AG04450 (cell line): ENCODE data around the gene NRK. TPM values are rescaled to one million over a fixed set of nuclear protein-coding genes. Genes with fewer than 3 reads are reported as not detected.

Source experiments
- CTCF ChIA-PET: fragments of 300-600, 350-600 bp; formaldehyde crosslinking; extraction: SDS; loops from one replicate; lab custom pipeline; 2022; ENCODE audit warnings: antibody characterized with exemption, inconsistent platforms; lab: Charles Lee
- POLR2A ChIA-PET: fragments of 350-600 bp; formaldehyde crosslinking; extraction: SDS; loops from one replicate; lab custom pipeline; 2021; ENCODE audit warnings: antibody characterized with exemption, inconsistent platforms; lab: Yijun Ruan, JAX
- DNase-seq: peaks from one replicate; pipeline ENCODE4 v3.0.0-alpha.2; 2011; ENCODE audit warnings: low read depth, low spot score
- H3K27ac ChIP-seq: one replicate; pipeline ENCODE4 v1.5.1; 2012; ENCODE audit warnings: low read depth, low read length, control low read depth
- H3K27me3 ChIP-seq: one replicate; pipeline ENCODE4 v1.6.0; 2012; ENCODE audit warnings: low read length; ENCODE audit not compliant: control insufficient read depth, insufficient read depth
- H3K4me3 ChIP-seq: 2 replicates; pipeline ENCODE4 v1.5.1; 2011; ENCODE audit warnings: mild to moderate bottlenecking, low read depth, low read length, control low read depth
- H3K9me3 ChIP-seq: 2 replicates; pipeline ENCODE4 v1.5.1; 2012; ENCODE audit warnings: low read length; ENCODE audit not compliant: control insufficient read depth, insufficient read depth
- CTCF ChIP-seq: IDR thresholded peaks from 2 replicates; pipeline ENCODE4 v1.5.1; 2011; ENCODE audit warnings: low read depth, low read length, control low read depth, inconsistent platforms
- polyA plus RNA-seq: library from polyadenylated mRNA; depleted of rRNA; stranded (reverse); fragments of >200 nt; gene quantifications from 2 replicates; pipeline ENCODE4 v1.2.3, GENCODE V29; 2011

Gene NRK
- polyA plus RNA-seq, 1 experiment: 2.8 TPM

- Histone ChIP-seq H3K27ac (no peak overlapping the region), H3K4me3 (no peak overlapping the region), H3K9me3 (no peaks in the 10 kb centered on the region), H3K27me3 (no peaks in the 10 kb centered on the region)
- TF ChIP-seq CTCF: no peak
- POLR2A ChIA-PET: no interaction called here
- DNase-seq: no peak
- CTCF ChIA-PET: no interaction called here
Measured at GRCh38 chrX:105869701-105870100, 47.4 kb downstream of the NRK start.

DNA sequence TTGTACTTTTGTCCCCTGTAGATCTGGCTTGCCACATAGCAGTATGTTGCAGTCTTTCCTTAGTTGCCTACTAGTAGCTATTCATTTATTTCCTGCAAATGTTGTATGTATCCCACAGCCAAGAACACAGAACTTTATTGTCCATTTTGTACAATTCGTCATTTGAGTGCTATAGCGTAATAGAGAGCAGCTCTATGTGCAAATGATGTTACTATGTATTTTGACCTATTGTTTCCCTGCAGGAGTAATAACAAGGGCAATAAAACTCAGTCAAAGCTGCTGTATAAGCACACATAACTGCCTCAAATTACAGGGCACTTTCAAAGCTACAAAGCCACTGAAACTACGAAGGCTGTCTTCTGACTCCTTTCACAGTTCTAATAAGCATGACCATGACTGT lies 48.1 kb downstream of the NRK start:
- no peak for TF ChIP-seq CTCF
- H3K9me3 ChIP-seq: no peaks in the 10 kb centered on the region
- H3K4me3 ChIP-seq: no peak overlapping the region
- H3K27me3 ChIP-seq: no peaks in the 10 kb centered on the region
- ChIA-PET POLR2A (no interaction called here), CTCF (no interaction called here)
- H3K27ac ChIP-seq: no peak overlapping the region
- DNase-seq: no peak

GRCh38 chrX:105872941-105873340 lies 50.6 kb downstream of the NRK start:
- CTCF ChIA-PET: no interaction called here
- Histone ChIP-seq H3K27ac (no peak overlapping the region), H3K9me3 (no peaks in the 10 kb centered on the region), H3K27me3 (no peaks in the 10 kb centered on the region), H3K4me3 (no peak overlapping the region)
- no peak for TF ChIP-seq CTCF
- no peak for DNase-seq
- POLR2A ChIA-PET: no interaction called here

DNA sequence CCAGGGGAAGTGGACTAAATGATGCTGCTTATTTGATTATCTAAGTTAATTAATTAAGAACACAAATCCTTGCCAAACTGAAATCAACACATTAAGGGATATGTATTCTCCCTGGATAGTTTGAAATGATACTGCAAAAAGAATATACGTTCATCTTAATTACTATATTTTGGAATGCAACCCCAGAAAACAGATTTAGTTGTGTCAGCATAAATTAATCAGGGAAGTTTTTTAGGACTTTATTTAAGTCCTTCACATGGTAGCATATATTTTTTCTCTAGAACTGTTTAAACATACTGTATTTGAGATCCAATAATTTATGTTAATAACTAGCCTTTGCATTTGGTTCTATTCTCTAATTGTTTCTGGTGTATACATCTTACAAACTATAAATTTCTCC lies 52.5 kb downstream of the NRK start:
- Histone ChIP-seq H3K9me3 (no peaks in the 10 kb centered on the region), H3K27ac (no peak overlapping the region), H3K27me3 (no peaks in the 10 kb centered on the region), H3K4me3 (no peak overlapping the region)
- ChIA-PET POLR2A (no interaction called here), CTCF (no interaction called here)
- TF ChIP-seq CTCF: no peak
- no peak for DNase-seq

- no peak overlapping the region for H3K27ac ChIP-seq
- no peaks in the 10 kb centered on the region for H3K9me3 ChIP-seq
- CTCF ChIA-PET: interaction anchor here (0.9 to 1.8 kb wide), 6 partner anchors 10 to 163 kb away, joined by 3 to 7 read pairs (median 4); no protein-coding TSS in a partner anchor
- no peaks in the 10 kb centered on the region for H3K27me3 ChIP-seq
- POLR2A ChIA-PET: no interaction called here
- no peak overlapping the region for H3K4me3 ChIP-seq
- TF ChIP-seq CTCF: peak; percentile 43
- no peak for DNase-seq
Measured at GRCh38 chrX:105876658-105877057, 54.3 kb downstream of the NRK start.
